H54 (cell line): ENCODE results near the gene STMN3.
"Not testable (repeated sequence)": the region's sequence is repeated elsewhere in the genome, so short reads cannot be mapped to it uniquely, and the experiment has no call there.

Experiments
- DNase-seq: peaks from one replicate; pipeline ENCODE4 v3.0.0; 2011; ENCODE audit warnings: low spot score, mixed read lengths; ENCODE audit not compliant: insufficient read length
- FAIRE-seq: peaks from 3 replicates; lab custom pipeline; 2011; peaks lifted over from hg19 to GRCh38; lab: Jason Lieb, UNC
- POLR2A ChIP-seq: IDR thresholded peaks from 2 replicates; pipeline ENCODE4 v1.6.1; 2011; ENCODE audit warnings: low read depth, mild to moderate bottlenecking, low read length

The STMN3 gene

GRCh38 chr20:63635431-63636141 is 17.6 kb downstream of the STMN3 start:
- DNase-seq (no peak), FAIRE-seq (no peak)
- TF ChIP-seq POLR2A, result no peak

DNA sequence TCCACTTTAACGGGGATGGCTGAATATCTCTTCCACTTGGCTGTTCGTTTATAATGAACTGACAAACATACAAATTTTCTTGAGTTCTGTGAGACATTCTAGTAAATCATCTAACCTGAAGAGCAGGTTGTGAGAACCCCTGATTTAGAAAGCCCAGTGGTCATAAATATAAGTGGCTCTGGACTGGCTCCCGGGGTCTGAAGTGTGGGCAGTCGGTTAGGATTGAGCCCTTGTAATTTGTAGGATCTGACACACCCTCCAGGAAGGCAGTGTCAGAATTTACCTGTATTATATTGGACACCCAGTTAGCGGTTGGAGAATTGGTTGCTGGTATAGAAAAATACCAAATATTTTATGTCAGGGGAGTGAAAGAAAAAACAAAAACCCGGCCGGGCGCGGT is 19.5 kb downstream of the STMN3 start:
- DNase-seq, result no peak
- no peak for FAIRE-seq
- no peak for TF ChIP-seq POLR2A

DNA sequence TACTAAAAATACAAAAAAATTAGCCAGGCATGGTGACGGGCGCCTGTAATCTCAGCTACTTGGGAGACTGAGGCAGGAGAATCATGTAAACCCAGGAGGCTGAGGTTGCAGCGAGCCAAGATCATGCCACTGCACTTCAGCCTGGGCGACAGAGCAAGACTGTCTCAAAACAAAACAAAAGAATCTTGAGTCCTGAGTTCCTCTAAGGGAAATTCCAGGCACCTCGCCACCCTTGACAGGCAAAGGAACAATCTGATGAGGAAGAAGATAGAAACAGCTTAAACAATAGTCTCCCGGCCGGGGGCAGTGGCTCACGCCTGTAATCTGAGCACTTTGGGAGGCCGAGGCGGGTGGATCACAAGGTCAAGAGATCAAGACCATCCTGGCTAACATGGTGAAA is 21.8 kb downstream of the STMN3 start:
- not testable (repeated sequence) for FAIRE-seq, DNase-seq

GRCh38 chr20:63630956-63631355 is 22.3 kb downstream of the STMN3 start:
- not testable (repeated sequence) for FAIRE-seq, DNase-seq

- TF ChIP-seq POLR2A, result peak; percentile 9; the same call in 1 of the 2 replicates
- DNase-seq, result no peak
- FAIRE-seq, result no peak
Measured at GRCh38 chr20:63628246-63628975, 24.8 kb downstream of the STMN3 start.

DNA sequence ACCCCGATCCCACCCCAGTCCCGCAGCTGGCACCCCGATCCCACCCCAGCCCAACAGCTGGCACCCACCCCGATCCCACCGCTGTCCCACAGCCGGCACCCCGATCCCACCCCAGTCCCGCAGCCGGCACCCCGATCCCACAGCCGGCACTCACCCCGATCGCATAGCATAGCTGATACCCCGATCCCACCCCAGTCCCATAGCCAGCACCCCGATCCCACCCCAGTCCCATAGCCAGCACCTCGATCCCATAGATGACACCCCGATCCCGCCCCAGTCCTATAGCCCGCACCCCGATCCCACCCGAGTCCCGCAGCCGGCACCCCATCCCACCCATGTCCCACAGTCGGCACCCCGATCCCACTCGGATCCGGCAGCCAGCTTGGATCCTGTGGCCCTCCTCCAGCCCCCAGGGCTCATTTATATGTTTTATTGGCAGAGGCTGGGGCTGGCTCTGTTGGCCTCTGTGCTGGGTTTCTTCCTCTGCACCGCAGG is 25.4 kb downstream of the STMN3 start:
- no peak for FAIRE-seq
- no peak for TF ChIP-seq POLR2A

GRCh38 chr20:63627129-63627750 is 26.0 kb downstream of the STMN3 start:
- DNase-seq (peak; percentile 99), FAIRE-seq (no peak)
- peak; percentile 87 for TF ChIP-seq POLR2A

More for the DNA sequence above, 25.4 kb downstream of the STMN3 start:
- DNase-seq, result no peak

GRCh38 chr20:63626424-63627128 is 26.6 kb downstream of the STMN3 start, which contains the start of gene GMEB2:
Gene GMEB2, minus strand, starts transcription at chr20:63627101. Its CDS starts 7,704 bp downstream, at chr20:63619397.
- FAIRE-seq (no peak), DNase-seq (peak; percentile 80)
- peak; percentile 68; the same call in 1 of the 2 replicates for TF ChIP-seq POLR2A

DNA sequence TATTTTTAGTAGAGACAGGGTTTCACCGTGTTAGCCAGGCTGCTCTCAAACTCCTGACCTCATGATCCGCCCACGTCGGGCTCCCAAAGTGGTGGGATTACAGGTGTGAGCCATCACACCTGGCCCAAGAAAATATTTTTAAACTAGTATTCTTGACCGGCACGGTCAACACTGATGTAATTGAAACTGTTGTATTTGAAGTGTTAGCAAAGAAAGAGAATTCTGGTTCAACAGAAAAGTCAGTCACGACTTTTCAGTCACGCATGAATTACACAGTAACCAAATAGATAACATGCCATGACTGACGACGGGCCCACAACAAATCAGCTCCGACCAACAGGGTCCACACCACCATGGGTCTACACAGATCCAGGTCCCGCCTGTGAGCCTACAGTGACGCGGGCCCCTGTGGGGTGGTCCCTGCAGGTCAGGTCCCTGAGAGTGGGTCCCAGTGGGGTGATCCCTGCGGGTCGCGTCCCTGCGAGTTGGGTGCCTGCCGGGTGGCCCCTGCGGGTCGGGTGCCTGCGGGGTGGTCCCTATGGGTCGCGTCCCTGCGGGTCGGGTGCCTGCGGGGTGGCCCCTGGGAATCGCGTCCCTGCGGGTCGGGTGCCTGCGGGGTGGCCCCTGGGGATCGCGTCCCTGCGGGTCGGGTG is 27.3 kb downstream of the STMN3 start:
- no peak for TF ChIP-seq POLR2A
- no peak for FAIRE-seq
- DNase-seq, result no peak

DNA sequence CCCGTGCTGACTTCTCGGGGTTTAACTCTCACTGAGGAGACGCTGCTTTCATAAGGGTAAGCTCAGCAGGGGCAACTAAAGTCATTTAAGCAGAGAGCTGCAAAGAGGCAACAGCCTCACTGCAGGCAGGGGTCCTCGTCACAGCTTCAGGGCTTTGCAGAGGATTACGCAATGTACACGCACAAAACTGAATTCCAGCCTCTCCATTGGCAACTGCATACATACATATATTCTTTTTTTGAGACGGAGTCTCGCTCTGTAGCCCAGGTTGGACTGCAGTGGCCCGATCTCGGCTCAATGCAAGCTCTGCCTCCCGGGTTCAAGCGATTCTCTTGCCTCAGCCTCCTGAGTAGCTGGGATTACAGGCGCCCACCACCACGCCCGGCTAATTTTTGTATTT is 28.7 kb downstream of the STMN3 start:
- no peak for TF ChIP-seq POLR2A
- no peak for FAIRE-seq
- no peak for DNase-seq

DNA sequence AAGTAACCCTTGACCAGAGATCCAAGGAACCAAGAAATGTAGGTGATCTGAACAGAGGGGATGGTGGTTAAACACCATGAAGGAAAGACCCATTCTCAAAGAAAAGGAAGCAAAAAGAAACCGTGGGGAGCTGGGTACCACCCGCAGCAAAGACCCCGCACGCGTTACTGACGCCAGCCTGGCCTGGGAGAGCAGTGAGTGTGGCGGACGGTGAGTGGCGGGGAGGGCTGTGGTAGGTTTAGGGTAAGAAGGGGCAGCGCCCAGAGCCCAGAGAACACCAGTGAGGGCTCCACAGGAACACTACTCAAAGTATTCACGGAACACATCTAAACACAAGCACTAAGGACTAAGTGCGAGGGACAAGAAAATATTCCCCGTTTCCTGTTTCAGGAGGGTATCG is 30.5 kb downstream of the STMN3 start:
- DNase-seq, result no peak
- FAIRE-seq, result no peak
- TF ChIP-seq POLR2A, result no peak

DNA sequence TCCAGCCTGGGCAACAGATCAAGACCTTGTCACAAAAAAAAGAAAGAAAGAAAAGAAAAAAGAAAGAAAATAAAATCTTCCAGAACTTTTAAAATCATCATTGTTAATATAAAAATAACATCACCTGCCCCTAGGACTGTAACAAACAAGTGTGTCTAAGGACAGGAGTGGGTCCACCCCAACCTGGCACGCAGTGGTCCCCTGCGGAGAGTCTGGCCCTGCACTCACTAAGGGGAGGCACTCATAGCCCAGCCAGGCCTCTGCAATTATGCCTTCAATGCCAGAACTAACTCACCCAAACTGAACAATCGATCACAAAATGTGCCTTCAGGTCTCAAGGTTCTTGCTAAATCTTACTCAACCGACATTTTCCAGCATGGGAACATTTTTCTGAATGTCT is 31.1 kb downstream of the STMN3 start:
- no peak for FAIRE-seq
- no peak for TF ChIP-seq POLR2A
- DNase-seq, result no peak

DNA sequence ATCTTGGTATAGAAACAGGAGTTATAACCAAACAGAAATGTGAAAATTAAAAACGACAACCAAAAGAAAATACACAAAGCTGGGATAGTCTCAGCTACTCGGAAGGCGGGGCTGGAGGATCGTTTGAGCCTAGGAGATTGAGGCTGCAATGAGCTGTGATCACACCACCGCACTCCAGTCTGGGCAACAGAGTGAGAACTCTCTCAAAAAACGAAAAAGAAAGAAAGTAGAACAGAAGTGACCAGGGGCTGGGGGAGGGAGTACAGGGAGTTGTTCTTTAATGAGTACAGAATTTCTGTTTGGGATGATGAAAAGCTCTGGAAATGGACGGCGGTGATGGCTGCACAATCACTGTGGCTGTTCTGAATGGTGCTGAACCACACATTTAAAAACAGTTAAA is 32.2 kb downstream of the STMN3 start:
- FAIRE-seq (no peak), DNase-seq (no peak)
- TF ChIP-seq POLR2A, result no peak

- TF ChIP-seq POLR2A, result no peak
- DNase-seq (no peak), FAIRE-seq (no peak)
Measured at GRCh38 chr20:63619505-63619904, 33.7 kb downstream of the STMN3 start.
